WTC11 (cell line): ENCODE measurements around the gene TUSC7. TPM values are rescaled to one million over a fixed set of nuclear protein-coding genes. Genes with fewer than 3 reads are reported as not detected.

Experiments used
- ATAC-seq: fragments of 200-7000 bp; cut with Tn5 transposase; 2 replicates; pipeline ENCODE4 v1.10.0; 2021; ENCODE audit warnings: mild to moderate bottlenecking, moderate library complexity
- CTCF ChIA-PET: fragments of 300-600 bp; sonication (Branson Sonifier 250); formaldehyde crosslinking; loops from one replicate; lab custom pipeline; 2021; ENCODE audit warnings: antibody characterized with exemption; lab: Charles Lee
- POLR2A ChIA-PET: fragments of 350-600 bp; sonication (Branson Sonifier 250); formaldehyde crosslinking; loops from one replicate; lab custom pipeline; 2021; ENCODE audit warnings: antibody characterized with exemption; lab: Charles Lee
- DNase-seq: peaks from one replicate; pipeline ENCODE4 v3.0.0; 2021; ENCODE audit warnings: low spot score
- H3K27ac Mint-ChIP-seq: 2 replicates; pipeline ENCODE4 v1.8.0; 2021; ENCODE audit warnings: mixed read lengths
- H3K27me3 Mint-ChIP-seq: 2 replicates; pipeline ENCODE4 v1.8.0; 2021; ENCODE audit warnings: low read depth, mild to moderate bottlenecking, moderate library complexity, mixed read lengths
- H3K36me3 Mint-ChIP-seq: 2 replicates; pipeline ENCODE4 v1.8.0; 2021; ENCODE audit warnings: mixed read lengths
- H3K4me1 Mint-ChIP-seq: 2 replicates; pipeline ENCODE4 v1.8.0; 2022; ENCODE audit warnings: mixed read lengths
- H3K4me3 Mint-ChIP-seq: 2 replicates; pipeline ENCODE4 v1.8.0; 2021; ENCODE audit warnings: mild to moderate bottlenecking, moderate library complexity, mixed read lengths
- H3K9me3 Mint-ChIP-seq: 2 replicates; pipeline ENCODE4 v1.8.0; 2021; ENCODE audit warnings: mixed read lengths
- CREB1 ChIP-seq: sonication (generic); formaldehyde crosslinking; IDR thresholded peaks from 2 replicates; pipeline ENCODE4 v1.8.0; 2023; ENCODE audit warnings: mild to moderate bottlenecking, missing genetic modification reagents
- CTCF ChIP-seq: fragments of 200-600 bp; IDR thresholded peaks from 2 replicates; pipeline ENCODE4 v1.8.0; 2022; ENCODE audit warnings: antibody characterized with exemption
- E2F1 ChIP-seq: sonication (generic); formaldehyde crosslinking; IDR thresholded peaks from 2 replicates; pipeline ENCODE4 v1.8.0; 2022; ENCODE audit warnings: mild to moderate bottlenecking, missing genetic modification reagents
- FOXJ3 ChIP-seq: sonication (generic); formaldehyde crosslinking; IDR thresholded peaks from 2 replicates; pipeline ENCODE4 v1.9.0; 2021; ENCODE audit warnings: missing genetic modification reagents, mild to moderate bottlenecking, borderline replicate concordance
- IRF1 ChIP-seq: sonication (generic); formaldehyde crosslinking; IDR thresholded peaks from 2 replicates; pipeline ENCODE4 v1.8.0; 2023; ENCODE audit warnings: missing genetic modification reagents
- JUN ChIP-seq: sonication (generic); formaldehyde crosslinking; IDR thresholded peaks from 2 replicates; pipeline ENCODE4 v1.8.0; 2023; ENCODE audit warnings: mild to moderate bottlenecking, missing genetic modification reagents
- NFE2L1 ChIP-seq: sonication (generic); formaldehyde crosslinking; IDR thresholded peaks from 2 replicates; pipeline ENCODE4 v1.8.1; 2023; ENCODE audit warnings: missing genetic modification reagents
- PRDM15 ChIP-seq: sonication (generic); formaldehyde crosslinking; IDR thresholded peaks from 2 replicates; pipeline ENCODE4 v1.8.0; 2022; ENCODE audit warnings: missing genetic modification reagents
- RORB ChIP-seq: fragments of 250-450 bp; sonication (Bioruptor Pico); IDR thresholded peaks from 2 replicates; pipeline ENCODE4 v1.9.0; 2021; ENCODE audit warnings: mild to moderate bottlenecking
- SMAD3 ChIP-seq: sonication (generic); formaldehyde crosslinking; IDR thresholded peaks from 2 replicates; pipeline ENCODE4 v1.8.0; 2022; ENCODE audit warnings: missing genetic modification reagents, mild to moderate bottlenecking, borderline replicate concordance
- USF1 ChIP-seq: sonication (generic); formaldehyde crosslinking; IDR thresholded peaks from 2 replicates; pipeline ENCODE4 v1.8.0; 2022; ENCODE audit warnings: mild to moderate bottlenecking, missing genetic modification reagents
- ZNF121 ChIP-seq: sonication (generic); formaldehyde crosslinking; IDR thresholded peaks from 2 replicates; pipeline ENCODE4 v1.8.0; 2023; ENCODE audit warnings: missing genetic modification reagents
- total RNA-seq: library from RNA; stranded (reverse); gene quantifications from 3 replicates; pipeline ENCODE4 v1.2.3, GENCODE V29; 2021
- TF ChIP-seq, protein P1 (sequence below): sonication (generic); formaldehyde crosslinking; IDR thresholded peaks from 2 replicates; pipeline ENCODE4 v1.8.0; 2022; ENCODE audit warnings: mild to moderate bottlenecking, missing genetic modification reagents
- TF ChIP-seq, protein P2 (sequence below): sonication (generic); formaldehyde crosslinking; IDR thresholded peaks from 2 replicates; pipeline ENCODE4 v1.8.1; 2022; ENCODE audit warnings: mild to moderate bottlenecking, moderate library complexity, missing genetic modification reagents
- TF ChIP-seq, protein P3 (sequence below): sonication (generic); formaldehyde crosslinking; IDR thresholded peaks from 2 replicates; pipeline ENCODE4 v1.8.0; 2023; ENCODE audit warnings: mild to moderate bottlenecking, missing genetic modification reagents

TUSC7 gene
- total RNA-seq, 1 experiment from 2014 or later: not detected

GRCh38 chr3:116707531-116707930 is 2.0 kb upstream of the TUSC7 start:
- no peaks in the 10 kb centered on the region for H3K9me3 Mint-ChIP-seq
- H3K36me3 Mint-ChIP-seq: no peaks in the 10 kb centered on the region
- no peak overlapping the region for H3K4me3 Mint-ChIP-seq
- CTCF ChIA-PET: no interaction called here
- H3K27ac Mint-ChIP-seq: no peak overlapping the region
- DNase-seq: no peak
- no peaks in the 10 kb centered on the region for H3K27me3 Mint-ChIP-seq
- TF ChIP-seq CTCF (no peak), E2F1 (CRISPR knock-in tag) (no peak), FOXJ3 (CRISPR knock-in tag) (no peak), USF1 (no peak), ZNF121 (CRISPR knock-in tag) (no peak), JUN (no peak), SMAD3 (CRISPR knock-in tag) (no peak), RORB (CRISPR knock-in tag) (no peak), IRF1 (no peak), PRDM15 (CRISPR knock-in tag) (no peak), CREB1 (CRISPR knock-in tag) (no peak), NFE2L1 (no peak)
- TF ChIP-seq, protein P1, sequence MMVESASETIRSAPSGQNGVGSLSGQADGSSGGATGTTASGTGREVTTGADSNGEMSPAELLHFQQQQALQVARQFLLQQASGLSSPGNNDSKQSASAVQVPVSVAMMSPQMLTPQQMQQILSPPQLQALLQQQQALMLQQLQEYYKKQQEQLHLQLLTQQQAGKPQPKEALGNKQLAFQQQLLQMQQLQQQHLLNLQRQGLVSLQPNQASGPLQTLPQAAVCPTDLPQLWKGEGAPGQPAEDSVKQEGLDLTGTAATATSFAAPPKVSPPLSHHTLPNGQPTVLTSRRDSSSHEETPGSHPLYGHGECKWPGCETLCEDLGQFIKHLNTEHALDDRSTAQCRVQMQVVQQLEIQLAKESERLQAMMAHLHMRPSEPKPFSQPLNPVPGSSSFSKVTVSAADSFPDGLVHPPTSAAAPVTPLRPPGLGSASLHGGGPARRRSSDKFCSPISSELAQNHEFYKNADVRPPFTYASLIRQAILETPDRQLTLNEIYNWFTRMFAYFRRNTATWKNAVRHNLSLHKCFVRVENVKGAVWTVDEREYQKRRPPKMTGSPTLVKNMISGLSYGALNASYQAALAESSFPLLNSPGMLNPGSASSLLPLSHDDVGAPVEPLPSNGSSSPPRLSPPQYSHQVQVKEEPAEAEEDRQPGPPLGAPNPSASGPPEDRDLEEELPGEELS (CRISPR knock-in tag): no peak
- TF ChIP-seq, protein P2, sequence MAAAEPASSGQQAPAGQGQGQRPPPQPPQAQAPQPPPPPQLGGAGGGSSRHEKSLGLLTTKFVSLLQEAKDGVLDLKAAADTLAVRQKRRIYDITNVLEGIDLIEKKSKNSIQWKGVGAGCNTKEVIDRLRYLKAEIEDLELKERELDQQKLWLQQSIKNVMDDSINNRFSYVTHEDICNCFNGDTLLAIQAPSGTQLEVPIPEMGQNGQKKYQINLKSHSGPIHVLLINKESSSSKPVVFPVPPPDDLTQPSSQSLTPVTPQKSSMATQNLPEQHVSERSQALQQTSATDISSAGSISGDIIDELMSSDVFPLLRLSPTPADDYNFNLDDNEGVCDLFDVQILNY (CRISPR knock-in tag): no peak
- TF ChIP-seq, protein P3, sequence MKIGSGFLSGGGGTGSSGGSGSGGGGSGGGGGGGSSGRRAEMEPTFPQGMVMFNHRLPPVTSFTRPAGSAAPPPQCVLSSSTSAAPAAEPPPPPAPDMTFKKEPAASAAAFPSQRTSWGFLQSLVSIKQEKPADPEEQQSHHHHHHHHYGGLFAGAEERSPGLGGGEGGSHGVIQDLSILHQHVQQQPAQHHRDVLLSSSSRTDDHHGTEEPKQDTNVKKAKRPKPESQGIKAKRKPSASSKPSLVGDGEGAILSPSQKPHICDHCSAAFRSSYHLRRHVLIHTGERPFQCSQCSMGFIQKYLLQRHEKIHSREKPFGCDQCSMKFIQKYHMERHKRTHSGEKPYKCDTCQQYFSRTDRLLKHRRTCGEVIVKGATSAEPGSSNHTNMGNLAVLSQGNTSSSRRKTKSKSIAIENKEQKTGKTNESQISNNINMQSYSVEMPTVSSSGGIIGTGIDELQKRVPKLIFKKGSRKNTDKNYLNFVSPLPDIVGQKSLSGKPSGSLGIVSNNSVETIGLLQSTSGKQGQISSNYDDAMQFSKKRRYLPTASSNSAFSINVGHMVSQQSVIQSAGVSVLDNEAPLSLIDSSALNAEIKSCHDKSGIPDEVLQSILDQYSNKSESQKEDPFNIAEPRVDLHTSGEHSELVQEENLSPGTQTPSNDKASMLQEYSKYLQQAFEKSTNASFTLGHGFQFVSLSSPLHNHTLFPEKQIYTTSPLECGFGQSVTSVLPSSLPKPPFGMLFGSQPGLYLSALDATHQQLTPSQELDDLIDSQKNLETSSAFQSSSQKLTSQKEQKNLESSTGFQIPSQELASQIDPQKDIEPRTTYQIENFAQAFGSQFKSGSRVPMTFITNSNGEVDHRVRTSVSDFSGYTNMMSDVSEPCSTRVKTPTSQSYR: no peak
- TF ChIP-seq, all 79 proteins: peak for 0
- peaks cover 2% of the 10 kb centered on the region; the same call in 1 of the 2 replicates for H3K4me1 Mint-ChIP-seq
- POLR2A ChIA-PET: no interaction called here
- no peak for ATAC-seq
